GM12878 (cell line): ENCODE results near the gene RNF44. TPM values are rescaled to one million over a fixed set of nuclear protein-coding genes. Genes with fewer than 3 reads are reported as not detected.
"Not testable (repeated sequence)": the region's sequence is repeated elsewhere in the genome, so short reads cannot be mapped to it uniquely, and the experiment has no call there.

ENCODE experiments used
- ATAC-seq: fragments of 200-7000 bp; cut with Tn5 transposase; 3 replicates; pipeline ENCODE4 v1.9.1; 2020; ENCODE audit warnings: mild to moderate bottlenecking, moderate library complexity
- BruUV-seq: library from RNA; stranded (reverse); fragments of 400-500 nt; replicated peaks from 2 replicates; lab custom pipeline; 2021; lab: Mats Ljungman, UMichigan
- CTCF ChIA-PET: fragments of 300-600 bp; sonication (Branson Sonifier 250); formaldehyde crosslinking; extraction: SDS; loops from one replicate; lab custom pipeline; 2021; ENCODE audit warnings: inconsistent platforms; lab: Yijun Ruan, JAX
- POLR2A ChIA-PET: fragments of 350-600 bp; formaldehyde crosslinking; extraction: SDS; loops from one replicate; lab custom pipeline; 2021; ENCODE audit warnings: inconsistent platforms; lab: Charles Lee
- RAD21 ChIA-PET: fragments of 300-600 bp; sonication (Branson Sonifier 250); formaldehyde crosslinking; loops from one replicate; lab custom pipeline; 2023; ENCODE audit warnings: antibody characterized with exemption; ENCODE audit not compliant: unreplicated experiment; lab: Charles Lee
- SMC1A ChIA-PET: fragments of 300-600 bp; sonication (Branson Sonifier 250); formaldehyde crosslinking; loops from one replicate; lab custom pipeline; 2023; ENCODE audit not compliant: unreplicated experiment, uncharacterized antibody; lab: Charles Lee
- DNase-seq: peaks from one replicate; pipeline ENCODE4 v3.0.0-alpha.2; 2011; ENCODE audit warnings: low read depth, low spot score
- FAIRE-seq: peaks from 3 replicates; lab custom pipeline; 2011; peaks lifted over from hg19 to GRCh38; lab: Jason Lieb, UNC
- H2AFZ ChIP-seq: 2 replicates; pipeline ENCODE4 v1.6.0; 2011; ENCODE audit warnings: low read depth, low read length, control low read depth; ENCODE audit not compliant: control insufficient read depth
- H3K27ac ChIP-seq: 2 replicates; pipeline ENCODE4 v1.5.1; 2011; ENCODE audit warnings: control low read depth; ENCODE audit not compliant: control insufficient read depth, insufficient read depth
- H3K27me3 ChIP-seq, 2 experiments: replicated peaks in 1 of 2; 2 replicates each; pipeline versions ENCODE4 v1.6.0 to v1.6.1; 2011; ENCODE audit warnings: low read length in 1 of 2; ENCODE audit not compliant: control insufficient read depth in 2 of 2, insufficient read depth in 2 of 2
- H3K36me3 ChIP-seq, 2 experiments: 2 replicates each; pipeline ENCODE4 v1.5.1; 2011; ENCODE audit warnings: low read length in 1 of 2; ENCODE audit not compliant: control insufficient read depth in 2 of 2, insufficient read depth in 2 of 2
- H3K4me1 ChIP-seq: 2 replicates; pipeline ENCODE4 v1.6.1; 2011; ENCODE audit warnings: mild to moderate bottlenecking, low read length, moderate library complexity, mixed read lengths; ENCODE audit not compliant: control insufficient read depth, insufficient read depth
- H3K4me2 ChIP-seq: 2 replicates; pipeline ENCODE4 v1.6.0; 2011; ENCODE audit warnings: control low read depth; ENCODE audit not compliant: control insufficient read depth, insufficient read depth
- H3K4me3 ChIP-seq: fragments of 200-600 bp; sonication (generic); 2 replicates; pipeline ENCODE4 v1.5.1; 2016
- H3K79me2 ChIP-seq: 2 replicates; pipeline ENCODE4 v1.6.0; 2011; ENCODE audit warnings: low read length; ENCODE audit not compliant: control insufficient read depth, insufficient read depth
- H3K9ac ChIP-seq: 2 replicates; pipeline ENCODE4 v1.8.0; 2011; ENCODE audit warnings: low read length, control low read depth, mixed read lengths; ENCODE audit not compliant: control insufficient read depth, insufficient read depth
- H3K9me3 ChIP-seq: replicated peaks from 3 replicates; pipeline ENCODE4 v1.5.1; 2011; ENCODE audit warnings: mild to moderate bottlenecking, low read length; ENCODE audit not compliant: control insufficient read depth, insufficient read depth
- H4K20me1 ChIP-seq: 2 replicates; pipeline ENCODE4 v1.6.0; 2011; ENCODE audit not compliant: control insufficient read depth, insufficient read depth
- ASH2L ChIP-seq: fragments of 300-600, 200-600 bp; sonication (generic); IDR thresholded peaks from 2 replicates; pipeline ENCODE4 v1.6.1; 2017; ENCODE audit warnings: low read depth, mild to moderate bottlenecking, borderline replicate concordance
- IKZF1 ChIP-seq: fragments of 450-650 bp; conservative IDR thresholded peaks from 2 replicates; pipeline ENCODE4 v1.6.1; 2017; ENCODE audit warnings: antibody characterized with exemption, mild to moderate bottlenecking
- MEF2B ChIP-seq: fragments of 450-650 bp; IDR thresholded peaks from 2 replicates; pipeline ENCODE4 v1.6.1; 2018; ENCODE audit warnings: mild to moderate bottlenecking, moderate library complexity; ENCODE audit not compliant: partially characterized antibody, poor library complexity, severe bottlenecking
- MXI1 ChIP-seq: fragments of 150-350 bp; IDR thresholded peaks from 2 replicates; pipeline ENCODE4 v1.6.1; 2011; ENCODE audit warnings: low read depth, mild to moderate bottlenecking, inconsistent platforms, low read length, improper control_type of control experiment
- NR2F1 ChIP-seq: fragments of 450-650 bp; conservative IDR thresholded peaks from 2 replicates; pipeline ENCODE4 v1.6.1; 2017; ENCODE audit warnings: mild to moderate bottlenecking
- RCOR1 ChIP-seq: conservative IDR thresholded peaks from 2 replicates; pipeline ENCODE4 v1.6.1; 2012; ENCODE audit warnings: low read depth, low read length, improper control_type of control experiment
- RUNX3 ChIP-seq: IDR thresholded peaks from 2 replicates; pipeline ENCODE4 v1.6.1; 2012; ENCODE audit warnings: low read length, inconsistent platforms
- WGBS: methylation state at CpG from one replicate; pipeline ENCODE4 v1.1.6; 2016; ENCODE audit warnings: low lambda C conversion rate; ENCODE audit not compliant: insufficient replicate concordance, insufficient coverage; ENCODE audit errors: missing lambda C conversion rate; 5-methylcytosine and 5-hydroxymethylcytosine counted together
- in situ Hi-C: fragments of 300-500 bp; cut with MboI; formaldehyde crosslinking; loops from 9 replicates; pipeline ENCODE4 v1.14.3; 2018; ENCODE audit warnings: mixed read lengths
- intact Hi-C: fragments of 100-400 bp; cut with micrococcal nuclease; formaldehyde crosslinking; loops from one replicate; pipeline ENCODE4 v1.14.2; 2022; ENCODE audit not compliant: unreplicated experiment
- polyA plus RNA-seq, 11 experiments: library from polyadenylated mRNA; depleted of rRNA in 4 of 11; unstranded in 6 of 11; stranded (reverse) in 5 of 11; fragments of >200 nt; fragmentation: Nextera tagmentation in 4 of 11; fragmentation: Illumina TruSeq in 1 of 11; extraction: Ambion mirVana in 4 of 11; extraction: Trizol in 1 of 11; gene quantifications; 1 replicate in 1 of 11; 2 replicates in 10 of 11; pipeline versions ENCODE4 v1.2.1 to v1.2.3, GENCODE V29; 2011 to 2016; ENCODE audit warnings: inconsistent platforms in 2 of 11, missing spikeins in 2 of 11, low read depth in 1 of 11
- total RNA-seq, 4 experiments: library from RNA; depleted of rRNA in 3 of 4; stranded (reverse); fragments of >200 nt in 3 of 4; fragmentation: Illumina TruSeq in 1 of 4; extraction: Trizol in 1 of 4; gene quantifications; 2 replicates each; pipeline versions ENCODE4 v1.2.1 to v1.2.3, GENCODE V29; 2013 to 2021
- TF ChIP-seq, protein P1 (sequence below): fragments of 450-650 bp; IDR thresholded peaks from 2 replicates; pipeline ENCODE4 v1.6.1; 2017; ENCODE audit warnings: low read depth, mild to moderate bottlenecking, moderate library complexity
- TF ChIP-seq, protein P2 (sequence below): fragments of 150-350 bp; IDR thresholded peaks from 2 replicates; pipeline ENCODE4 v1.6.1; 2016; ENCODE audit warnings: low read depth, low read length

The RNF44 gene
- total and polyA plus RNA-seq, 10 of the 15 experiments (the other 5 are each of a cell fraction or from before 2014, with no cell fraction given), result 1.7 to 51.9 (median 7.9) TPM

DNA sequence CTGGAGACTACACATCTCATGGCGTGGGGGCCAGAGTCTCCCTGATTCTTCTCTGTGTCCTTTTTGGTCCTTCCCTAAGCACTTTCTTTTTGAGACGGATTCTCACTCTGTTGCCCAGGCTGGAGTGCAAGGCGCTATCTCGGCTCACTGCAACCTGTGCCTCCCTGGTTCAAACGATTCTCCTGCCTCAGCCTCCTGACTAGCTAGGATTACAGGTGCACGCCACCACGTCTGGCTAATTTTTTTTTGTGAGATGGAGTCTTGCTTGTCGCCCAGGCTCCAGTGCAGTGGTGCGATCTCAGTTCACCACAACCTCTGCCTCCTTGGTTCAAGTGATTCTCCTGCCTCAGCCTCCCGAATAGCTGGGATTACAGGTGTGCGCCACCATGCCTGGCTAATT is 13.7 kb upstream of the RNF44 start:
- H2AFZ ChIP-seq, result not testable (repeated sequence)
- 69% methylated on average over 11 of the region's 11 CpGs for WGBS

DNA sequence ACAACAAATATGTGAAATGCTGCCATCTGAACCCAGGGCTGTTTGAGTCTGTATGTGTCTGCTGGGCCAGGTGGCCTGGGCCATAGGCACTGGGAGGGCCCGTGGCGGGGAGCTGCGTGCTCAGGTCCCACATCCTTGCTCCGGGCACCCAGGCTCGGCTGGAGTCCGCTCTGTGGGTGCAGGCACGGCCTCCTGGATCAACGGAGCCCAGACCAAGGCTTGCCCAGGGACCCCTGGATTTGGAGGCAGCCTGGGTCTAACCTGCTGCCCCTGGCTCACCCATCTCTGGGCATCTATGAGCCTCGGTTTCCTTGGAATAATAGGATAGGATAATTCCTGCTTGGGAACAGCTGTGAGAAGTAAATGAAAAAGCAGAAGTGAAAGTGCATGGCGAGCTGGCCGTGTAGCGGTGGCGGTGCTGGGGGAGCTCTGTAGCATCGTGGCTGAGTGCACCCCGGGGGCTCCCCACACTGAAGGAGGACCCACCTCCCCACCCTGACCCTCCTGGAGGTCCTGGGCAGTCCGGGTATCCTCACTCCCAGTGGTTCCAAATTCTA is 13.2 kb upstream of the RNF44 start:
- H3K36me3 ChIP-seq, result no peaks in the 10 kb centered on the region
- no peak overlapping the region for H3K4me2 ChIP-seq
- no peak overlapping the region for H3K27ac ChIP-seq
- peaks cover 0 to 2% of the 10 kb centered on the region in 2 experiments; a peak in 2 of 4 replicates for H3K27me3 ChIP-seq
- no peaks in the 10 kb centered on the region for H3K9me3 ChIP-seq
- ChIA-PET SMC1A (no interaction called here), CTCF (interaction anchor here (0.7 kb wide), 1 partner anchor 91 kb away, joined by 3 read pairs; no protein-coding TSS in a partner anchor), RAD21 (no interaction called here), POLR2A (no interaction called here)
- ATAC-seq (peak; percentile 69), FAIRE-seq (no peak), DNase-seq (no peak)
- no peaks in the 10 kb centered on the region for H3K79me2 ChIP-seq
- no TSS peak for BruUV-seq
- WGBS, result 20% methylated on average over 16 of the region's 16 CpGs
- H3K4me3 ChIP-seq, result no peak overlapping the region
- intact Hi-C loops (no loop called here), in situ Hi-C loops (no loop called here)
- 0 out of 2 replicates have a peak, but pooled peaks cover 6% of the 10 kb centered on the region for H3K4me1 ChIP-seq
- no peak overlapping the region for H2AFZ ChIP-seq
- H3K9ac ChIP-seq, result no peak overlapping the region
- H4K20me1 ChIP-seq, result no peaks in the 10 kb centered on the region
- TF ChIP-seq RUNX3 (no peak), RCOR1 (no peak), MXI1 (no peak), IKZF1 (peak; percentile 97), ASH2L (no peak), MEF2B (no peak), NR2F1 (no peak)
- TF ChIP-seq, protein P1, sequence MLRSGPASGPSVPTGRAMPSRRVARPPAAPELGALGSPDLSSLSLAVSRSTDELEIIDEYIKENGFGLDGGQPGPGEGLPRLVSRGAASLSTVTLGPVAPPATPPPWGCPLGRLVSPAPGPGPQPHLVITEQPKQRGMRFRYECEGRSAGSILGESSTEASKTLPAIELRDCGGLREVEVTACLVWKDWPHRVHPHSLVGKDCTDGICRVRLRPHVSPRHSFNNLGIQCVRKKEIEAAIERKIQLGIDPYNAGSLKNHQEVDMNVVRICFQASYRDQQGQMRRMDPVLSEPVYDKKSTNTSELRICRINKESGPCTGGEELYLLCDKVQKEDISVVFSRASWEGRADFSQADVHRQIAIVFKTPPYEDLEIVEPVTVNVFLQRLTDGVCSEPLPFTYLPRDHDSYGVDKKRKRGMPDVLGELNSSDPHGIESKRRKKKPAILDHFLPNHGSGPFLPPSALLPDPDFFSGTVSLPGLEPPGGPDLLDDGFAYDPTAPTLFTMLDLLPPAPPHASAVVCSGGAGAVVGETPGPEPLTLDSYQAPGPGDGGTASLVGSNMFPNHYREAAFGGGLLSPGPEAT, result peak; percentile 63
- TF ChIP-seq, protein P2, sequence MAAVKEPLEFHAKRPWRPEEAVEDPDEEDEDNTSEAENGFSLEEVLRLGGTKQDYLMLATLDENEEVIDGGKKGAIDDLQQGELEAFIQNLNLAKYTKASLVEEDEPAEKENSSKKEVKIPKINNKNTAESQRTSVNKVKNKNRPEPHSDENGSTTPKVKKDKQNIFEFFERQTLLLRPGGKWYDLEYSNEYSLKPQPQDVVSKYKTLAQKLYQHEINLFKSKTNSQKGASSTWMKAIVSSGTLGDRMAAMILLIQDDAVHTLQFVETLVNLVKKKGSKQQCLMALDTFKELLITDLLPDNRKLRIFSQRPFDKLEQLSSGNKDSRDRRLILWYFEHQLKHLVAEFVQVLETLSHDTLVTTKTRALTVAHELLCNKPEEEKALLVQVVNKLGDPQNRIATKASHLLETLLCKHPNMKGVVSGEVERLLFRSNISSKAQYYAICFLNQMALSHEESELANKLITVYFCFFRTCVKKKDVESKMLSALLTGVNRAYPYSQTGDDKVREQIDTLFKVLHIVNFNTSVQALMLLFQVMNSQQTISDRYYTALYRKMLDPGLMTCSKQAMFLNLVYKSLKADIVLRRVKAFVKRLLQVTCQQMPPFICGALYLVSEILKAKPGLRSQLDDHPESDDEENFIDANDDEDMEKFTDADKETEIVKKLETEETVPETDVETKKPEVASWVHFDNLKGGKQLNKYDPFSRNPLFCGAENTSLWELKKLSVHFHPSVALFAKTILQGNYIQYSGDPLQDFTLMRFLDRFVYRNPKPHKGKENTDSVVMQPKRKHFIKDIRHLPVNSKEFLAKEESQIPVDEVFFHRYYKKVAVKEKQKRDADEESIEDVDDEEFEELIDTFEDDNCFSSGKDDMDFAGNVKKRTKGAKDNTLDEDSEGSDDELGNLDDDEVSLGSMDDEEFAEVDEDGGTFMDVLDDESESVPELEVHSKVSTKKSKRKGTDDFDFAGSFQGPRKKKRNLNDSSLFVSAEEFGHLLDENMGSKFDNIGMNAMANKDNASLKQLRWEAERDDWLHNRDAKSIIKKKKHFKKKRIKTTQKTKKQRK, result no peak

More for the DNA sequence above, 13.7 kb upstream of the RNF44 start:
- intact Hi-C loops, H3K9ac ChIP-seq, H3K27ac ChIP-seq, H3K4me2 ChIP-seq, BruUV-seq, CTCF ChIA-PET, H3K36me3 ChIP-seq, H4K20me1 ChIP-seq, SMC1A ChIA-PET, H3K9me3 ChIP-seq, RAD21 ChIA-PET, H3K79me2 ChIP-seq, POLR2A ChIA-PET, ATAC-seq, H3K4me3 ChIP-seq, H3K4me1 ChIP-seq, DNase-seq, FAIRE-seq, H3K27me3 ChIP-seq, in situ Hi-C loops: not testable (repeated sequence)
